Panc1 (cell line): ENCODE results near the gene GIGYF1. TPM values are rescaled to one million over a fixed set of nuclear protein-coding genes. Genes with fewer than 3 reads are reported as not detected.
"Not testable (repeated sequence)": the region's sequence is repeated elsewhere in the genome, so short reads cannot be mapped to it uniquely, and the experiment has no call there.

Experiments
- ATAC-seq: fragments of 200-7000 bp; cut with Tn5 transposase; 2 replicates; pipeline ENCODE4 v1.9.1; 2020; ENCODE audit warnings: mild to moderate bottlenecking, moderate library complexity
- BruUV-seq: library from RNA; stranded (reverse); fragments of 400-500 nt; replicated peaks from 2 replicates; lab custom pipeline; 2021; lab: Mats Ljungman, UMichigan
- CTCF ChIA-PET: fragments of 300-600 bp; sonication (Branson Sonifier 250); formaldehyde crosslinking; loops from one replicate; lab custom pipeline; 2022; ENCODE audit warnings: antibody characterized with exemption; lab: Charles Lee
- POLR2A ChIA-PET: fragments of 300-600 bp; sonication (Branson Sonifier 250); formaldehyde crosslinking; loops from one replicate; lab custom pipeline; 2022; ENCODE audit warnings: antibody characterized with exemption; lab: Charles Lee
- DNase-seq: peaks from one replicate; pipeline ENCODE4 v3.0.0-alpha.2; 2010; ENCODE audit warnings: low read depth, low spot score
- H3K27ac ChIP-seq: 2 replicates; pipeline ENCODE4 v1.5.1; 2011; ENCODE audit warnings: mild to moderate bottlenecking, low read length, inconsistent platforms
- H3K27me3 ChIP-seq: fragments of 200-500 bp; sonication (Bioruptor generic); 2 replicates; pipeline ENCODE4 v1.6.0; 2014; ENCODE audit warnings: low read length, inconsistent platforms; ENCODE audit not compliant: control insufficient read depth, insufficient read depth
- H3K36me3 ChIP-seq: fragments of 200-500 bp; sonication (Bioruptor generic); 2 replicates; pipeline ENCODE4 v1.5.1; 2014; ENCODE audit warnings: inconsistent platforms, mild to moderate bottlenecking, low read length, moderate library complexity; ENCODE audit not compliant: control insufficient read depth, insufficient read depth
- H3K4me1 ChIP-seq: 2 replicates; pipeline ENCODE4 v1.5.1; 2011; ENCODE audit warnings: inconsistent platforms, mild to moderate bottlenecking, low read length, moderate library complexity; ENCODE audit not compliant: control insufficient read depth, insufficient read depth
- H3K4me3 ChIP-seq, 2 experiments: 2 replicates each; pipeline ENCODE4 v1.5.1; 2011 to 2012; ENCODE audit warnings: low read depth in 2 of 2, low read length in 2 of 2, mild to moderate bottlenecking in 2 of 2, inconsistent platforms in 1 of 2, moderate library complexity in 1 of 2
- H3K9me3 ChIP-seq: fragments of 200-500 bp; sonication (Bioruptor generic); 2 replicates; pipeline ENCODE4 v1.5.1; 2014; ENCODE audit warnings: low read depth, mild to moderate bottlenecking, inconsistent platforms, low read length, moderate library complexity; ENCODE audit not compliant: control insufficient read depth, insufficient read depth
- CTCF ChIP-seq: fragments of 450-650 bp; IDR thresholded peaks from 2 replicates; pipeline ENCODE4 v1.5.1; 2017; ENCODE audit warnings: mild to moderate bottlenecking
- POLR2AphosphoS5 ChIP-seq: IDR thresholded peaks from 2 replicates; pipeline ENCODE4 v1.6.1; 2012; ENCODE audit warnings: mild to moderate bottlenecking, low read depth, low read length, moderate library complexity
- REST ChIP-seq, 2 experiments: IDR thresholded peaks; 2 replicates each; pipeline ENCODE4 v1.6.1; 2011 to 2012; ENCODE audit warnings: low read depth in 2 of 2, control low read depth in 1 of 2, low read length in 1 of 2, mild to moderate bottlenecking in 1 of 2, moderate library complexity in 1 of 2; ENCODE audit not compliant: insufficient read depth in 1 of 2
- SIN3A ChIP-seq: IDR thresholded peaks from 2 replicates; pipeline ENCODE4 v1.6.1; 2012; ENCODE audit warnings: low read depth, mild to moderate bottlenecking, low read length, moderate library complexity, borderline replicate concordance; ENCODE audit not compliant: insufficient read depth
- TCF7L2 ChIP-seq: IDR thresholded peaks from 2 replicates; pipeline ENCODE4 v1.6.1; 2011; ENCODE audit warnings: mild to moderate bottlenecking, low read depth, low read length, inconsistent platforms
- in situ Hi-C: cut with HindIII; loops from 2 replicates; pipeline ENCODE4 v1.10.0; 2016; ENCODE audit warnings: low sequenced_read_pairs, low pct_unique_long_range_greater_than_20kb
- intact Hi-C: fragments of 100-400 bp; cut with micrococcal nuclease; formaldehyde crosslinking; loops from one replicate; pipeline ENCODE4 v1.10.0; 2022; ENCODE audit not compliant: unreplicated experiment
- total RNA-seq: library from RNA; stranded (reverse); gene quantifications from one replicate; pipeline ENCODE4 v1.2.1, GENCODE V29; 2021; ENCODE audit not compliant: unreplicated experiment

GIGYF1 gene
- total RNA-seq, 1 experiment from 2014 or later = 52.6 TPM

- no peak for ATAC-seq
- Histone ChIP-seq H3K36me3 (no peaks in the 10 kb centered on the region), H3K27me3 (no peaks in the 10 kb centered on the region), H3K27ac (no peak overlapping the region), H3K4me1 (no peaks in the 10 kb centered on the region), H3K4me3 (no peak overlapping the region), H3K9me3 (no peaks in the 10 kb centered on the region)
- CTCF ChIA-PET = interaction anchor here (0.6 to 0.7 kb wide), 2 partner anchors 23 to 28 kb away, joined by 5 to 7 read pairs; no protein-coding TSS in a partner anchor
- no peak for DNase-seq
- intact Hi-C loops (no loop called here), in situ Hi-C loops (no loop called here)
- POLR2A ChIA-PET = no interaction called here
- no peak for TF ChIP-seq REST (IDR thresholded peaks at IDR 0.05; ENCODE audit: insufficient read depth in 1 of 2, low read depth in 2 of 2, low read length in 1 of 2)
- no peak for TF ChIP-seq CTCF
- no peak for TF ChIP-seq TCF7L2
- no peak for TF ChIP-seq POLR2AphosphoS5
- no peak for TF ChIP-seq SIN3A
- BruUV-seq = no TSS peak
Observed at GRCh38 chr7:100667331-100668068, 26.6 kb downstream of the GIGYF1 start.

- intact Hi-C loops = no loop called here
- in situ Hi-C loops = no loop called here
- TF ChIP-seq TCF7L2 (no peak), POLR2AphosphoS5 (no peak), CTCF (no peak), REST (IDR thresholded peaks at IDR 0.05; ENCODE audit: insufficient read depth in 1 of 2, low read depth in 2 of 2, low read length in 1 of 2) (no peak), SIN3A (no peak)
- H3K27ac ChIP-seq = no peak overlapping the region
- ATAC-seq (no peak), DNase-seq (no peak)
- ChIA-PET CTCF (no interaction called here), POLR2A (interaction anchor here (0.6 to 1.1 kb wide), 2 partner anchors 20 to 118 kb away, joined by 5 to 6 read pairs; no protein-coding TSS in a partner anchor)
- no peaks in the 10 kb centered on the region for H3K9me3 ChIP-seq
- H3K4me3 ChIP-seq = no peak overlapping the region
- no TSS peak for BruUV-seq
- no peaks in the 10 kb centered on the region for H3K4me1 ChIP-seq
- H3K27me3 ChIP-seq = no peaks in the 10 kb centered on the region
- H3K36me3 ChIP-seq = no peaks in the 10 kb centered on the region
Observed at GRCh38 chr7:100665168-100665726, 28.8 kb downstream of the GIGYF1 start.

- H3K4me1 ChIP-seq, DNase-seq, H3K27me3 ChIP-seq, ATAC-seq, H3K9me3 ChIP-seq, BruUV-seq, H3K36me3 ChIP-seq, CTCF ChIA-PET, H3K4me3 ChIP-seq, H3K27ac ChIP-seq, intact Hi-C loops, in situ Hi-C loops: not testable (repeated sequence)
- POLR2A ChIA-PET = interaction anchor here (0.6 to 1.0 kb wide), 2 partner anchors 21 to 439 kb away, joined by 3 to 4 read pairs; no protein-coding TSS in a partner anchor
Observed at GRCh38 chr7:100662194-100662776, 31.8 kb downstream of the GIGYF1 start.
